Natural killer cell (primary cell): ENCODE data around the gene HAUS1. TPM values are rescaled to one million over a fixed set of nuclear protein-coding genes. Genes with fewer than 3 reads are reported as not detected.
"Not testable (repeated sequence)": the region's sequence is repeated elsewhere in the genome, so short reads cannot be mapped to it uniquely, and the experiment has no call there.

Experiments
- ATAC-seq, 3 donors: fragments of 150-1000 bp in 2 of 3; fragments of 200-7000 bp in 1 of 3; cut with Tn5 transposase; 1 replicate in 1 of 3; 2 replicates in 2 of 3; pipeline ENCODE4 v1.10.0; 2021; ENCODE audit warnings: mild to moderate bottlenecking in 2 of 3, moderate library complexity in 2 of 3
- DNase-seq, 2 donors: peaks; one replicate each; pipeline versions ENCODE4 v3.0.0 to v3.0.0-alpha.2; 2013 to 2021; ENCODE audit warnings: mixed read lengths in 1 of 2
- H3K27ac ChIP-seq: one replicate; pipeline ENCODE4 v1.5.1; 2013; ENCODE audit warnings: mild to moderate bottlenecking, low read length
- H3K27me3 ChIP-seq: one replicate; pipeline ENCODE4 v1.6.1; 2013; ENCODE audit warnings: low read length; ENCODE audit not compliant: control insufficient read depth, insufficient read depth
- H3K36me3 ChIP-seq: one replicate; pipeline ENCODE4 v1.6.1; 2013; ENCODE audit warnings: low read length; ENCODE audit not compliant: control insufficient read depth, insufficient read depth
- H3K4me1 ChIP-seq: one replicate; pipeline ENCODE4 v1.6.1; 2013; ENCODE audit warnings: low read length; ENCODE audit not compliant: control insufficient read depth, insufficient read depth
- H3K4me3 ChIP-seq: one replicate; pipeline ENCODE4 v1.5.1; 2013; ENCODE audit warnings: low read length
- H3K9me3 ChIP-seq: one replicate; pipeline ENCODE4 v1.6.1; 2013; ENCODE audit warnings: low read length; ENCODE audit not compliant: control insufficient read depth, insufficient read depth
- H3K27ac Mint-ChIP-seq, 2 donors: one replicate each; pipeline ENCODE4 v1.8.0; 2022; ENCODE audit warnings: mild to moderate bottlenecking in 2 of 2, mixed read lengths in 2 of 2, moderate library complexity in 1 of 2
- H3K27me3 Mint-ChIP-seq, 2 donors: one replicate each; pipeline ENCODE4 v1.8.0; 2022; ENCODE audit warnings: low read depth in 2 of 2, mixed read lengths in 2 of 2
- H3K36me3 Mint-ChIP-seq: one replicate; pipeline ENCODE4 v1.8.0; 2022; ENCODE audit warnings: mixed read lengths
- H3K4me1 Mint-ChIP-seq, 2 donors: one replicate each; pipeline ENCODE4 v1.8.0; 2022; ENCODE audit warnings: mixed read lengths in 2 of 2
- H3K4me3 Mint-ChIP-seq: one replicate; pipeline ENCODE4 v1.8.0; 2022; ENCODE audit warnings: mild to moderate bottlenecking, moderate library complexity, mixed read lengths
- H3K9me3 Mint-ChIP-seq, 2 donors: one replicate each; pipeline ENCODE4 v1.8.0; 2022; ENCODE audit warnings: mixed read lengths in 2 of 2
- WGBS: methylation state at CpG from one replicate; pipeline ENCODE4 v1.1.7; 2013; ENCODE audit warnings: missing lambda C conversion rate; ENCODE audit not compliant: insufficient coverage; 5-methylcytosine and 5-hydroxymethylcytosine counted together
- intact Hi-C: fragments of 100-400 bp; cut with micrococcal nuclease; formaldehyde crosslinking; loops from one replicate; pipeline ENCODE4 v1.14.2; 2022
- total RNA-seq, 4 donors: library from RNA; stranded (reverse); fragments of 120-200 nt in 1 of 4; gene quantifications; one replicate each; pipeline versions ENCODE4 v1.2.3 to v1.2.4, GENCODE V29; 2013 to 2022
- TF ChIP-seq, protein P1 (sequence below): fragments of 200-600 bp; IDR thresholded peaks from one replicate; pipeline ENCODE4 v1.8.0; 2022; ENCODE audit warnings: antibody characterized with exemption

Gene HAUS1
- total RNA-seq, 3 donors from 2014 or later (not counting 1 experiment from before 2014, with no cell fraction given), result 15.2 to 20.8 (median 16.3) TPM

DNA sequence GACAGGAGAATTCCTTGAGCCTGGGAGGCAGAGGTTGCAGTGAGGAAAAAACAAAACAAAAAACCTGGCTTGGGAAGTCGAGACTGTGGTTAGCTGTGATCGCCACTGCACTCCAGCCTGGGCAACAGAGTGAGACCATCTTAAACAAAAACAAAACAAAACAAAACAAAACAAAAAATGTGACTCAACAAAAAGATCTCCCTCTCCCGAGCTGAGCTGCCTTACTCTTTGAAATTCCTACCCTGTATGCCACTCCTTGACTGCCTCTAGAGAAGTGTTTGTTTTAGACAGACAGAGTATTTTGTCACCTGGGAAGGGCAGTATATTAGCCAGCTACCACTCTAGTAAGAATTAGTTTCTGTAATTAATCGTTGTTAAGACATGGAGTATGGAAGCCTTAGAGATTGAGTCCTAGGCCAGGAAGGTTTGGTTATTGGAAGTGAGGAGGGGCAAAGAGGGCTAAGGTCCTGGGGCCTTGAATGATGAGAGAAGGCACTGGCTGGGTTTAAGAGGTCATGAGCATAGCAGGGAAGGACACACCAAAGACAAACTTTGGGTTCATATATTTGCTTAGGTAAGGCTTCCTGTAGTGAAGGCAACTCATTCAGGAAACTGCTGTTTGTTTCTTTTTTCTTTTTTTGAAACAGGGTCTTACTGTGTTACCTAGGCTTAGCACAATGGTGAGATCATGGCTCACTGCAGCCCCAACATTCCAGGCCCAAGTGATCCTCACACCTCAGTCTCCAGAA, 56.0 kb downstream of the HAUS1 start:
- no peak for DNase-seq
- no peak for ATAC-seq
- no peaks in the 10 kb centered on the region for H3K9me3 Mint-ChIP-seq
- intact Hi-C loops, result no loop called here
- no peak overlapping the region for H3K4me3 Mint-ChIP-seq
- peaks cover 43 to 44% of the 10 kb centered on the region in 2 donors for H3K4me1 Mint-ChIP-seq
- no peaks in the 10 kb centered on the region for H3K9me3 ChIP-seq
- no peaks in the 10 kb centered on the region for H3K36me3 Mint-ChIP-seq
- no peak overlapping the region for H3K27ac Mint-ChIP-seq
- no peaks in the 10 kb centered on the region for H3K27me3 ChIP-seq
- TF ChIP-seq, protein P1, sequence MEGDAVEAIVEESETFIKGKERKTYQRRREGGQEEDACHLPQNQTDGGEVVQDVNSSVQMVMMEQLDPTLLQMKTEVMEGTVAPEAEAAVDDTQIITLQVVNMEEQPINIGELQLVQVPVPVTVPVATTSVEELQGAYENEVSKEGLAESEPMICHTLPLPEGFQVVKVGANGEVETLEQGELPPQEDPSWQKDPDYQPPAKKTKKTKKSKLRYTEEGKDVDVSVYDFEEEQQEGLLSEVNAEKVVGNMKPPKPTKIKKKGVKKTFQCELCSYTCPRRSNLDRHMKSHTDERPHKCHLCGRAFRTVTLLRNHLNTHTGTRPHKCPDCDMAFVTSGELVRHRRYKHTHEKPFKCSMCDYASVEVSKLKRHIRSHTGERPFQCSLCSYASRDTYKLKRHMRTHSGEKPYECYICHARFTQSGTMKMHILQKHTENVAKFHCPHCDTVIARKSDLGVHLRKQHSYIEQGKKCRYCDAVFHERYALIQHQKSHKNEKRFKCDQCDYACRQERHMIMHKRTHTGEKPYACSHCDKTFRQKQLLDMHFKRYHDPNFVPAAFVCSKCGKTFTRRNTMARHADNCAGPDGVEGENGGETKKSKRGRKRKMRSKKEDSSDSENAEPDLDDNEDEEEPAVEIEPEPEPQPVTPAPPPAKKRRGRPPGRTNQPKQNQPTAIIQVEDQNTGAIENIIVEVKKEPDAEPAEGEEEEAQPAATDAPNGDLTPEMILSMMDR, result no peak
- peaks cover 33% of the 10 kb centered on the region for H3K4me1 ChIP-seq
- H3K4me3 ChIP-seq, result no peak overlapping the region
- H3K27ac ChIP-seq, result no peak overlapping the region
- H3K27me3 Mint-ChIP-seq, result no peaks in the 10 kb centered on the region
- WGBS, result 89% methylated on average over 3 of the region's 4 CpGs
- H3K36me3 ChIP-seq, result no peaks in the 10 kb centered on the region

DNA sequence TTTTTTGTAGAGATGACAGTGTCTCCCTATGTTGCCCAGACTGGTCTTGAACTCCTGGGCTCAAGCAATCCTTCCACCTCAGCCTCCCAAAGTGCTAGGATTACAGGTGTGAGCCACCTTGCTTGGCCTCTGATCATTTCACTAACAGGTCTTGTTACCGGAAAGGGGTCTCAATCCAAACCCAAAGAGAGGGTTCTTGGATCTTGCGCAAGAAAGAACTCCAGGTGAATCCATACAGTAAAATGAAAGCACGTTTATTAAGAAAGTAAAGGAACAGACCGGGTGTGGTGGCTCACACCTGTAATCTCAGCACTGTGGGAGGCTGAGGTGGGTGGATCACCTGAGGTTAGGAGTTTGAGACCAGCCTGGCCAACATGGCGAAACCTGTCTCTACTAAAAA, 56.7 kb downstream of the HAUS1 start:
- DNase-seq, H3K27ac ChIP-seq, H3K9me3 Mint-ChIP-seq, H3K36me3 Mint-ChIP-seq, H3K9me3 ChIP-seq, ATAC-seq, H3K27me3 ChIP-seq, H3K36me3 ChIP-seq, H3K4me3 Mint-ChIP-seq, H3K27me3 Mint-ChIP-seq, H3K4me3 ChIP-seq, intact Hi-C loops, H3K27ac Mint-ChIP-seq: not testable (repeated sequence)
- H3K4me1 ChIP-seq, result peaks cover 27% of the 10 kb centered on the region
- peaks cover 37 to 38% of the 10 kb centered on the region in 2 donors for H3K4me1 Mint-ChIP-seq
- 96% methylated on average over 4 of the region's 5 CpGs for WGBS

DNA sequence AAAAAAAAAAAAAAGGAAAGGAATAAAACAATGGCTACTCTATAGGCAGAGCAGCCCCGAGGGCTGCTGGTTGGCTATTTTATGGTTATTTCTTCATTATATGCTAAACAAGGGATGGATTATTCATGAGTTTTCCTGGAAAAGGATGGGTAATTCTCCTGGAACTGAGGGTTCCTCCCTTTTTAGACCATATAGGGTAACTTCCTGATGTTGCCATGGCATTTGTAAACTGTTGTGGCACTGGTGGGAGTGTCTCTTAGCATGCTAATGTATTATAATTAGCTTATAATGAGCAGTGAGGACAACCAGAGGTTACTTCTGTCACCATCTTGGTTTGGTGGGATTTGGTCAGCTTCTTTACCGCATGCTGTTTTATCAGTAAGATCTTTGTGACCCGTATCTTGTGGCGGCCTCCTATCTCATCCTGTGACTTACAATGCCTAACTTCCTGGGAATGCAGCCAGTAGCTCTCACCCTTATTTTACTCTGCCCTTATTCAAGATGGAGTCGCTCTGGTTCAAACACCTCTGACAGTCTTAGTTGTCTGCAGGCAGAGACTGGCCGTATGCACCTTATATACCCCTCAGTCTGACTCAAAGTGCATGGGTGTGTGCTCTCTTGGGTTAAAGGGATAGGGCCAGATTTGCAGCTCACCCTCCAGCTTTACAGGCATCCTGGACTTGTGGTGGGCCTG, 57.7 kb downstream of the HAUS1 start:
- Histone ChIP-seq H3K4me3 (no peak overlapping the region), H3K4me1 (peaks cover 17% of the 10 kb centered on the region), H3K36me3 (no peaks in the 10 kb centered on the region), H3K27me3 (no peaks in the 10 kb centered on the region), H3K9me3 (no peaks in the 10 kb centered on the region), H3K27ac (no peak overlapping the region)
- WGBS, result 93% methylated on average over 6 of the region's 6 CpGs
- TF ChIP-seq, protein P1, result no peak
- DNase-seq (no peak), ATAC-seq (no peak)
- Mint-ChIP-seq H3K4me3 (no peak overlapping the region), H3K27me3 (no peaks in the 10 kb centered on the region), H3K27ac (no peak overlapping the region), H3K36me3 (no peaks in the 10 kb centered on the region), H3K4me1 (peaks cover 27 to 28% of the 10 kb centered on the region in 2 donors), H3K9me3 (no peaks in the 10 kb centered on the region)
- intact Hi-C loops, result no loop called here

DNA sequence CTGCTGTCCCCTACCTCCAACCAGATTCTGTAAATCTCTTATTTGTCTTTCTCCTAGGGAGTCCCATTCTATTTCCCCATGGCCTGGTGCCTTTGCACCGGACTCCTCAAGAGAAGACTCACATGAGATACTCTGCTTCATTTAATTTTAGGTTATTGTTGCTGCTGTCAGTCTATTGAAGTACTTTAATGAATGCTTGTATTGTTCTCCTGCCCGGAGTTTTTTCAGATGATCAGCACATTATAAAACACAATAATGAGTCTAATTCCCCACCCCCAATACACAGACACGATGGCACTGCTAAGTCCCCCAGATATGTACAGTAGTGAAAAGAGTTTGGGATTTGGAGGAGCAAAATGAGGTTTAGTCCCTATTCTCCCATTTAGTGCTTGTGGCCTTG, 58.9 kb downstream of the HAUS1 start:
- Mint-ChIP-seq H3K36me3 (no peaks in the 10 kb centered on the region), H3K27me3 (no peaks in the 10 kb centered on the region), H3K4me3 (no peak overlapping the region), H3K9me3 (no peaks in the 10 kb centered on the region), H3K4me1 (peaks cover 23 to 24% of the 10 kb centered on the region in 2 donors), H3K27ac (peak overlapping the region; percentile 7 to 71)
- H3K27ac ChIP-seq, result no peak overlapping the region
- H3K36me3 ChIP-seq, result no peaks in the 10 kb centered on the region
- no peak for ATAC-seq
- H3K4me3 ChIP-seq, result no peak overlapping the region
- 71% methylated on average over 1 of the region's 3 CpGs for WGBS
- H3K9me3 ChIP-seq, result no peaks in the 10 kb centered on the region
- TF ChIP-seq, protein P1, result no peak
- H3K27me3 ChIP-seq, result no peaks in the 10 kb centered on the region
- peaks cover 18% of the 10 kb centered on the region for H3K4me1 ChIP-seq
- DNase-seq, result no peak
- intact Hi-C loops, result no loop called here
